ENCODE measurements around the gene TSPAN18. TPM values are rescaled to one million over a fixed set of nuclear protein-coding genes. Genes with fewer than 3 reads are reported as not detected.

Gene TSPAN18
- polyA plus RNA-seq, 1 donor from 2014 or later = 2.1 TPM

GRCh38 chr11:44911029-44911814 lies 184.5 kb downstream of the TSPAN18 start:
- no peak overlapping the region for H3K4me3 Mint-ChIP-seq
- H3K27me3 Mint-ChIP-seq = no peaks in the 10 kb centered on the region
- H3K36me3 Mint-ChIP-seq = peaks cover 1% of the 10 kb centered on the region
- H3K4me1 Mint-ChIP-seq = peaks cover 8 to 12% (median 9%) of the 10 kb centered on the region in 3 donors
- no peaks in the 10 kb centered on the region for H3K9me3 Mint-ChIP-seq
- peak overlapping the region in 1 of 3 donors; percentile 63 for H3K27ac Mint-ChIP-seq

DNA sequence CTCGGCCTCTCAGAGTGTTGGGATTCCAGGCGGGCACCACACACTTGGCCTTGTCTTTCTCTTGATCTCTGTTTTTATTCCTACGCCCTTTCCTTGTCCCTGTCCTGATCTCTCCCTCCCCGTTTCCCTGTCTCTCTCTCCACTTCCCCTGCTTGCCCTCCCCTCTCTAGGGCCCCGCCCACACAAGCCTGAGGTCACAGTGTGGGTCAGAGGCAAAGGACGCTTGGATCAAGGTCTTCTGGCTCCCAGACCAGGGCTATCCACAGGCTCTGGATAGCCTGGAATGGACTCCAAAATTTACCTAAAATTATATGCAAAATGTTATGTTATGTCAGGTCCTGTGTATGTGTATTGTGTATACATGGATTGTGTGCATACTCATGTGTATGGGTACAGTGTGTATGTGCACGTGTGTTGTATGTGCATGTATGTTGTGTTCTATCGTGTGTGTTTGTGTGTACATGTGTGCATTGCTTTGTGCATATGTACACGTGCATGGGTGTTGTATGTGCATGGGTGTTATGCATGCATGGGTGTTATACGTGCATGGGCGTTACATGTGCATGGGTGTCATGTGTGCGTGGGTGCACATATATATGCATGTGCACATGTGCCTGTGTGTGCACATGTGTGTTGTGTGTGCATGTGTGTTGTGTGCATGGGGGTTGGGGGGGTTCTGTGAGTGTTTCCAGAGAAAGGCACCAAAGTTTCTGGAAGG lies 185.7 kb downstream of the TSPAN18 start:
- H3K27ac Mint-ChIP-seq = no peak overlapping the region
- H3K27me3 Mint-ChIP-seq = no peaks in the 10 kb centered on the region
- no peaks in the 10 kb centered on the region for H3K9me3 Mint-ChIP-seq
- peaks cover 1% of the 10 kb centered on the region for H3K36me3 Mint-ChIP-seq
- peaks cover 10 to 14% (median 12%) of the 10 kb centered on the region in 3 donors for H3K4me1 Mint-ChIP-seq
- no peak overlapping the region for H3K4me3 Mint-ChIP-seq

- H3K9me3 Mint-ChIP-seq = no peaks in the 10 kb centered on the region
- H3K4me1 Mint-ChIP-seq = peaks cover 10 to 14% (median 12%) of the 10 kb centered on the region in 3 donors
- no peak overlapping the region for H3K4me3 Mint-ChIP-seq
- no peak overlapping the region for H3K27ac Mint-ChIP-seq
- peaks cover under 1% of the 10 kb centered on the region for H3K36me3 Mint-ChIP-seq
- H3K27me3 Mint-ChIP-seq = no peaks in the 10 kb centered on the region
Measured at GRCh38 chr11:44913502-44913901, 186.7 kb downstream of the TSPAN18 start.

- H3K36me3 Mint-ChIP-seq = no peaks in the 10 kb centered on the region
- H3K9me3 Mint-ChIP-seq = no peaks in the 10 kb centered on the region
- no peaks in the 10 kb centered on the region for H3K27me3 Mint-ChIP-seq
- no peak overlapping the region for H3K27ac Mint-ChIP-seq
- H3K4me3 Mint-ChIP-seq = no peak overlapping the region
- peaks cover 10 to 14% (median 12%) of the 10 kb centered on the region in 3 donors for H3K4me1 Mint-ChIP-seq
Measured at GRCh38 chr11:44914105-44914504, 187.3 kb downstream of the TSPAN18 start.

GRCh38 chr11:44915004-44915403 lies 188.2 kb downstream of the TSPAN18 start:
- H3K27ac Mint-ChIP-seq = no peak overlapping the region
- no peaks in the 10 kb centered on the region for H3K27me3 Mint-ChIP-seq
- no peaks in the 10 kb centered on the region for H3K9me3 Mint-ChIP-seq
- no peak overlapping the region for H3K4me3 Mint-ChIP-seq
- no peaks in the 10 kb centered on the region for H3K36me3 Mint-ChIP-seq
- peaks cover 10 to 14% (median 12%) of the 10 kb centered on the region in 3 donors for H3K4me1 Mint-ChIP-seq

DNA sequence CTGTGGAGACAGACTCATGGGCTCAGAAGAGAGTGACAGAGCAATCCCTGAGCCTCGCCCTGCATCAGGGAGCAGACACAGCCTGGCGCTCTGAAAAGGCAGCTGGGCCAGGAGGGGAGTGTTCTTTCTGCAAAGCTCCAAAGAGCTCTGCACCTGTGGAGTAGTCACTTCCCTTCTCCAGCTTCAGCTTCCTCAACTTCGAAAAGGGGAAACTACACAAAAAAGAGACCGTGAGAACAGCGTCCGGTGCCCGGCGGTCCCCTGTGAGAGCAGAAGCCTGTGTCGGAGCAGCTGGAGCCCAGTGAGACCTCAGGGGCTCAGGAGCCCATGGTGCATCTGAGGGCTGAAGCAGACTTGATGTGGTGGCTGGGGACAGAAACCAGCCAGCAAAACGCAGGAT lies 188.9 kb downstream of the TSPAN18 start:
- Mint-ChIP-seq H3K4me3 (peak overlapping the region in 2 of 4 donors; percentile 60 to 79), H3K36me3 (no peaks in the 10 kb centered on the region), H3K27me3 (no peaks in the 10 kb centered on the region), H3K4me1 (peaks cover 10 to 14% (median 12%) of the 10 kb centered on the region in 3 donors), H3K27ac (peak overlapping the region in 2 of 3 donors; percentile 31 to 71), H3K9me3 (no peaks in the 10 kb centered on the region)

DNA sequence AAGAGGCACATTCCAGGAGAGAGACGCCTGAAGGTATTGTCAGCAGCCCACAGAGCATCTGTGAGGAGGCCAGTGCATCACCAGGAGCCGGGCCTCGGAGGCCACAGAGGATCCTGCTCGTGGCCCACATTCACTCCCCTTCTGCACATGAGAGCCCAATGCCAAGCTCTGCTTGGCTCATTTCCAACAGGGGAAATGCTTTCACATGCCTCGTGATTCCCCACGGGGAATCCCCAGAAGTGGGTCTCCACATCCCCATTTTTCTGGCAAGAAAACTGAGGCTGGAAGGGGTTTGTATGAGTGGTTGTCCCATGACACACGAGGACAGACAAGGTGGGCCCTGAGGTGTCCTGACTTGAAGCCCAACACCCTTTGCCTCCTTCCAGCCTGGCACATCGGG lies 189.6 kb downstream of the TSPAN18 start:
- H3K4me3 Mint-ChIP-seq = no peak overlapping the region
- no peaks in the 10 kb centered on the region for H3K36me3 Mint-ChIP-seq
- no peak overlapping the region for H3K27ac Mint-ChIP-seq
- no peaks in the 10 kb centered on the region for H3K27me3 Mint-ChIP-seq
- H3K9me3 Mint-ChIP-seq = no peaks in the 10 kb centered on the region
- peaks cover 7 to 10% (median 9%) of the 10 kb centered on the region in 3 donors for H3K4me1 Mint-ChIP-seq

- H3K4me1 Mint-ChIP-seq = peaks cover 7 to 10% (median 7%) of the 10 kb centered on the region in 3 donors
- H3K9me3 Mint-ChIP-seq = no peaks in the 10 kb centered on the region
- H3K27ac Mint-ChIP-seq = no peak overlapping the region
- H3K27me3 Mint-ChIP-seq = no peaks in the 10 kb centered on the region
- H3K4me3 Mint-ChIP-seq = peak overlapping the region in 1 of 4 donors; percentile 3
- H3K36me3 Mint-ChIP-seq = no peaks in the 10 kb centered on the region
Measured at GRCh38 chr11:44916801-44917385, 190.1 kb downstream of the TSPAN18 start.

GRCh38 chr11:44917741-44918140 lies 191.0 kb downstream of the TSPAN18 start:
- H3K9me3 Mint-ChIP-seq = no peaks in the 10 kb centered on the region
- H3K4me3 Mint-ChIP-seq = no peak overlapping the region
- H3K27ac Mint-ChIP-seq = no peak overlapping the region
- peaks cover 7 to 10% (median 7%) of the 10 kb centered on the region in 3 donors for H3K4me1 Mint-ChIP-seq
- no peaks in the 10 kb centered on the region for H3K27me3 Mint-ChIP-seq
- H3K36me3 Mint-ChIP-seq = no peaks in the 10 kb centered on the region

- no peaks in the 10 kb centered on the region for H3K9me3 Mint-ChIP-seq
- H3K27me3 Mint-ChIP-seq = no peaks in the 10 kb centered on the region
- no peak overlapping the region for H3K4me3 Mint-ChIP-seq
- H3K4me1 Mint-ChIP-seq = peaks cover 5 to 8% (median 6%) of the 10 kb centered on the region in 3 donors
- H3K27ac Mint-ChIP-seq = no peak overlapping the region
- H3K36me3 Mint-ChIP-seq = no peaks in the 10 kb centered on the region
Measured at GRCh38 chr11:44920451-44920850, 193.7 kb downstream of the TSPAN18 start.

DNA sequence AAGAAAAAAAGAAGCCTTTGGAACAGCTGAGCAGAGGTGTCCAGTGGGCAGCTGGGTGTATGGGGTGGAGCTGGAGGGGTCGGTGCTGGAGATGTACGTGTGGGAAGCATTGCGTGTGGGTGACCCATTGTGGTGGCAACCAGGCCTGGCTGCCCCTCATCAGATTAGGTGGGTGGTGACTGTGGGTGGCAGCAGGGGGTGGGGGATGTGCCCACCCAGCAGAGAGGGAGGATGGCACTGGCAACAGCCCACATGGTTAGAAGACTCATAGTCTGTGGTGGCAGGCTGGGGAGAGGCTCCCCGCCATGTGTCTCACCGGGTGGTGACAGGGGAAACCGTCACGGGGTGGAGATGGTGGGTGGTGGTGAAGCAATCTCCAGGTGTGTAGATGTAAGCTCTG lies 196.4 kb downstream of the TSPAN18 start:
- Mint-ChIP-seq H3K27ac (no peak overlapping the region), H3K4me3 (no peak overlapping the region), H3K9me3 (no peaks in the 10 kb centered on the region), H3K4me1 (no peaks in the 10 kb centered on the region), H3K27me3 (no peaks in the 10 kb centered on the region), H3K36me3 (no peaks in the 10 kb centered on the region)

- Mint-ChIP-seq H3K36me3 (no peaks in the 10 kb centered on the region), H3K9me3 (no peaks in the 10 kb centered on the region), H3K4me3 (no peak overlapping the region), H3K27ac (no peak overlapping the region), H3K4me1 (no peaks in the 10 kb centered on the region), H3K27me3 (no peaks in the 10 kb centered on the region)
Measured at GRCh38 chr11:44923806-44924205, 197.0 kb downstream of the TSPAN18 start.

DNA sequence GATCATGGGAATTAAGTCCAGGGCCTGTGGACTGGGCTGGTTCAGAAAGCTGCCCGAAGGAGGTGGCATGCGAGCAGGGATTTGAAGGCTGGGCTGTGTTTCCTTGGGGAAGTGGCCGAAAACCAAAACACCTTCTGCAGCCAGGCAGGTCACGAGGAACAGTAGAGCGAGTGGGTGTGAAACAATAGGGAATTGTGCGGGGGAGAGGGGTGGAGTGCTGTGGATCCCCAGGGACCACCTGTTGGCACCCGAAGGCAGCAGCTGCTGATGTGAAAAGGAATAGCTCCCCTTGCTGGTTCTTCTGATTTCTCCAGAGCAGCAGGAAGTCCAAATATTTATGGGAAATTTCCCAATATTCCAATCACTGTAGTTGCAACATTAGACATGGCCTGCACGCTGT lies 199.3 kb downstream of the TSPAN18 start:
- H3K27me3 Mint-ChIP-seq = no peaks in the 10 kb centered on the region
- no peaks in the 10 kb centered on the region for H3K4me1 Mint-ChIP-seq
- no peak overlapping the region for H3K4me3 Mint-ChIP-seq
- no peaks in the 10 kb centered on the region for H3K36me3 Mint-ChIP-seq
- H3K9me3 Mint-ChIP-seq = no peaks in the 10 kb centered on the region
- H3K27ac Mint-ChIP-seq = peak overlapping the region in 1 of 3 donors; percentile 62

GRCh38 chr11:44927174-44927661 lies 200.5 kb downstream of the TSPAN18 start:
- no peaks in the 10 kb centered on the region for H3K36me3 Mint-ChIP-seq
- H3K9me3 Mint-ChIP-seq = no peaks in the 10 kb centered on the region
- no peak overlapping the region for H3K4me3 Mint-ChIP-seq
- H3K4me1 Mint-ChIP-seq = peaks cover 0 to 3% (median 0%) of the 10 kb centered on the region in 3 donors
- no peaks in the 10 kb centered on the region for H3K27me3 Mint-ChIP-seq
- H3K27ac Mint-ChIP-seq = no peak overlapping the region

DNA sequence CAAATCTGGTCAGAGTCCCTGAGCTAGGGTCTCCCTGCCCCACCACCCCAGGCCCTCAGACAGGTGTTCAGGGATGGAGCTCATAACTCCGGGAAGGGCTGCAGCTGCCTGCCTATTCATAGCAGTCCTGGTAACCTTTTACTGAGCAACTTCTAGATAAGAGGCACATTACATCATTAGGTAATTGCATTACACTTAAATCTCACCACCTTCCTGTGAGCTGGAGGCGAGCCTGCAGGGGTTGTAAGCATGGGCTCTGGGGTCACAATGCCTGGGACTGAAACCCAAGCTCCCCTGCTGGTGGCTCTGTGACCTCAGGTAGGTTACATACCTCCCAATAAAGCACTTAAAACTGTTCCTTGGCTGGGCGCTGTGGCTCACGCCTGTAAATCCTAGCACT lies 201.4 kb downstream of the TSPAN18 start:
- Mint-ChIP-seq H3K4me1 (peaks cover 0 to 3% (median 0%) of the 10 kb centered on the region in 3 donors), H3K27me3 (no peaks in the 10 kb centered on the region), H3K36me3 (no peaks in the 10 kb centered on the region), H3K9me3 (no peaks in the 10 kb centered on the region), H3K4me3 (no peak overlapping the region), H3K27ac (no peak overlapping the region)
